Vagina (tissue), 2 donors: Measurements from ENCODE around the gene CADM2. TPM values are rescaled to one million over a fixed set of nuclear protein-coding genes. Genes with fewer than 3 reads are reported as not detected.
"Not testable (repeated sequence)": the region's sequence is repeated elsewhere in the genome, so short reads cannot be mapped to it uniquely, and the experiment has no call there.

ENCODE experiments used
- DNase-seq, 2 donors: peaks; one replicate each; pipeline ENCODE4 v3.0.0-alpha.2; 2017; ENCODE audit errors: extremely low spot score in 2 of 2
- H3K27ac ChIP-seq: fragments of 200-600 bp; sonication (generic); one replicate; pipeline ENCODE4 v1.5.1; 2019
- H3K27me3 ChIP-seq: fragments of 200-600 bp; sonication (generic); one replicate; pipeline ENCODE4 v1.5.1; 2019
- H3K36me3 ChIP-seq, 2 donors: fragments of 200-600 bp; sonication (generic); one replicate each; pipeline ENCODE4 v1.5.1; 2017 to 2019
- H3K4me1 ChIP-seq: fragments of 200-600 bp; sonication (generic); one replicate; pipeline ENCODE4 v1.5.1; 2019
- H3K4me3 ChIP-seq, 2 donors: fragments of 200-600 bp; sonication (generic); 1 replicate in 1 of 2; 2 replicates in 1 of 2; pipeline ENCODE4 v1.5.1; 2016 to 2019
- H3K9me3 ChIP-seq: fragments of 200-600 bp; sonication (generic); one replicate; pipeline ENCODE4 v1.5.1; 2019
- POLR2A ChIP-seq, 2 donors: fragments of 450-650 bp; IDR thresholded peaks; one replicate each; pipeline ENCODE4 v1.6.1; 2017; ENCODE audit warnings: antibody characterized with exemption in 2 of 2, mild to moderate bottlenecking in 2 of 2, moderate library complexity in 2 of 2
- POLR2AphosphoS5 ChIP-seq, 2 donors: sonication (generic); formaldehyde crosslinking; IDR thresholded peaks; one replicate each; pipeline ENCODE4 v1.9.0; 2017; ENCODE audit warnings: antibody characterized with exemption in 2 of 2, mild to moderate bottlenecking in 2 of 2, low read depth in 1 of 2; ENCODE audit not compliant: insufficient read depth in 1 of 2
- intact Hi-C: fragments of 100-400 bp; cut with DNase I; formaldehyde crosslinking; loops from one replicate; pipeline ENCODE4 v1.15.1; 2023
- total RNA-seq: library from RNA; depleted of rRNA; stranded (reverse); fragments of >200 nt; gene quantifications from one replicate; pipeline ENCODE4 v1.2.3, GENCODE V29; 2016
- TF ChIP-seq, protein P1 (sequence below), 3 experiments: fragments of 450-650 bp in 2 of 3; fragments of 200-600 bp in 1 of 3; sonication (generic) in 1 of 3; IDR thresholded peaks; one replicate each; pipeline ENCODE4 v1.5.1; 2017 to 2019; ENCODE audit warnings: antibody characterized with exemption in 3 of 3, mild to moderate bottlenecking in 2 of 3, moderate library complexity in 2 of 3

CADM2 gene
- total RNA-seq, 1 donor from 2014 or later: 3.7 TPM

DNA sequence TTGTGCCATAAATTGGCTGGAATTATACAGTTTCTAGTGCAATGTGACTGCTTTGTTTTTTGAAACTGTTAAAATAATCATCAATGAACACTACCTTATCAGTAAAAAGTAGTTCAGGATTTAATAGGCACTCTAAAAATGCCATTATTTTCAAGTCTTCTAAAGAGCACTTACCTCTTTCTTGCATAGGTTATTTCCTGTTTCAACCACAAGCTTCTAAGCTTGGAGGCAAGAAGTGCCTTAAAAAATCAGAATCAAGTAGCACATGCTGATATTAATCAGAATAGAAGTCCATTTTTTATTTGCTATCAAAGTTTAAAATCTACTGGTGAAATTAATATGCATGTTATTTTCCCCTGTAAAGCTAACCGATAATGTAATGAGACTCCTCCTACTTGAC, 991.6 kb downstream of the CADM2 start:
- Histone ChIP-seq H3K9me3 (no peaks in the 10 kb centered on the region), H3K27ac (no peak overlapping the region), H3K36me3 (no peaks in the 10 kb centered on the region), H3K27me3 (no peaks in the 10 kb centered on the region), H3K4me3 (no peak overlapping the region), H3K4me1 (no peaks in the 10 kb centered on the region)
- intact Hi-C loops: no loop called here
- DNase-seq: no peak
- TF ChIP-seq, protein P1, sequence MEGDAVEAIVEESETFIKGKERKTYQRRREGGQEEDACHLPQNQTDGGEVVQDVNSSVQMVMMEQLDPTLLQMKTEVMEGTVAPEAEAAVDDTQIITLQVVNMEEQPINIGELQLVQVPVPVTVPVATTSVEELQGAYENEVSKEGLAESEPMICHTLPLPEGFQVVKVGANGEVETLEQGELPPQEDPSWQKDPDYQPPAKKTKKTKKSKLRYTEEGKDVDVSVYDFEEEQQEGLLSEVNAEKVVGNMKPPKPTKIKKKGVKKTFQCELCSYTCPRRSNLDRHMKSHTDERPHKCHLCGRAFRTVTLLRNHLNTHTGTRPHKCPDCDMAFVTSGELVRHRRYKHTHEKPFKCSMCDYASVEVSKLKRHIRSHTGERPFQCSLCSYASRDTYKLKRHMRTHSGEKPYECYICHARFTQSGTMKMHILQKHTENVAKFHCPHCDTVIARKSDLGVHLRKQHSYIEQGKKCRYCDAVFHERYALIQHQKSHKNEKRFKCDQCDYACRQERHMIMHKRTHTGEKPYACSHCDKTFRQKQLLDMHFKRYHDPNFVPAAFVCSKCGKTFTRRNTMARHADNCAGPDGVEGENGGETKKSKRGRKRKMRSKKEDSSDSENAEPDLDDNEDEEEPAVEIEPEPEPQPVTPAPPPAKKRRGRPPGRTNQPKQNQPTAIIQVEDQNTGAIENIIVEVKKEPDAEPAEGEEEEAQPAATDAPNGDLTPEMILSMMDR (IDR thresholded peaks at IDR 0.05): no peak
- TF ChIP-seq POLR2AphosphoS5 (IDR thresholded peaks at IDR 0.05; ENCODE audit: insufficient read depth in 1 of 2, low read depth in 1 of 2) (no peak), POLR2A (IDR thresholded peaks at IDR 0.05) (no peak)

DNA sequence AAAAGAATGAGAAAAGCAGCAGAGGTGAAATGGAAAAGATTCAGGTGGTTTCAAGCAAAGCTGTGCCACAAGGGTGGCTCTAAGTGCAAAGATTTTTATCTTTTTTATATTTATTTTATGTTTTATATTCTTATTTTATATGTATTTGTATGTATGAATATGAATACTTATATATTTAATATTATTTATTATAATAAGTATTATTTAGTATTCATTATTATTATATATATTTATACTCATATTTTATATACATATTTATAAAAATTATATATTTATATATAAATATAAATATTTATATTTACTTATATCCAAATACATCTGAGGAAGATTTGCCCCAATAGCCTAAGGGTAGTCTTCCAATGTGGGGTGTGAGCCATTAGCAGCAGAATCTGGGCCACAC, 1002.0 kb downstream of the CADM2 start:
- intact Hi-C loops: no loop called here
- Histone ChIP-seq H3K4me3 (no peak overlapping the region), H3K27me3 (no peaks in the 10 kb centered on the region), H3K4me1 (no peaks in the 10 kb centered on the region), H3K27ac (no peak overlapping the region), H3K36me3 (no peaks in the 10 kb centered on the region), H3K9me3 (no peaks in the 10 kb centered on the region)
- TF ChIP-seq, protein P1 (IDR thresholded peaks at IDR 0.05): no peak
- TF ChIP-seq POLR2AphosphoS5 (IDR thresholded peaks at IDR 0.05; ENCODE audit: insufficient read depth in 1 of 2, low read depth in 1 of 2) (no peak), POLR2A (IDR thresholded peaks at IDR 0.05) (no peak)
- no peak for DNase-seq

- Histone ChIP-seq H3K9me3 (no peaks in the 10 kb centered on the region), H3K4me1 (no peaks in the 10 kb centered on the region), H3K27me3 (no peaks in the 10 kb centered on the region), H3K4me3 (no peak overlapping the region), H3K36me3 (no peaks in the 10 kb centered on the region), H3K27ac (no peak overlapping the region)
- intact Hi-C loops: no loop called here
- no peak for DNase-seq
- TF ChIP-seq, protein P1 (IDR thresholded peaks at IDR 0.05): no peak
- no peak for TF ChIP-seq POLR2A (IDR thresholded peaks at IDR 0.05)
- TF ChIP-seq POLR2AphosphoS5 (IDR thresholded peaks at IDR 0.05; ENCODE audit: insufficient read depth in 1 of 2, low read depth in 1 of 2): no peak
Observed at GRCh38 chr3:85977615-85978338, 1019.0 kb downstream of the CADM2 start.

- Histone ChIP-seq H3K9me3 (no peaks in the 10 kb centered on the region), H3K27ac (no peak overlapping the region), H3K4me3 (no peak overlapping the region), H3K36me3 (no peaks in the 10 kb centered on the region), H3K4me1 (no peaks in the 10 kb centered on the region), H3K27me3 (no peaks in the 10 kb centered on the region)
- DNase-seq: no peak
- TF ChIP-seq POLR2AphosphoS5 (IDR thresholded peaks at IDR 0.05; ENCODE audit: insufficient read depth in 1 of 2, low read depth in 1 of 2) (no peak), POLR2A (IDR thresholded peaks at IDR 0.05) (no peak)
- TF ChIP-seq, protein P1 (IDR thresholded peaks at IDR 0.05): no peak
- intact Hi-C loops: no loop called here
Observed at GRCh38 chr3:85979034-85979433, 1020.2 kb downstream of the CADM2 start.

GRCh38 chr3:85989581-85989980, 1030.8 kb downstream of the CADM2 start:
- H3K36me3 ChIP-seq, H3K4me1 ChIP-seq, H3K4me3 ChIP-seq, H3K27me3 ChIP-seq, intact Hi-C loops, DNase-seq, H3K9me3 ChIP-seq, H3K27ac ChIP-seq: not testable (repeated sequence)
